Naive thymus-derived CD4-positive, alpha-beta T cell (primary cell): Measurements from ENCODE around the gene PTPRT. TPM values are rescaled to one million over a fixed set of nuclear protein-coding genes. Genes with fewer than 3 reads are reported as not detected.

Experiments
- ATAC-seq: fragments of 150-1000 bp; cut with Tn5 transposase; 2 replicates; pipeline ENCODE4 v1.10.0; 2021; ENCODE audit warnings: mild to moderate bottlenecking, moderate library complexity
- CTCF ChIA-PET: fragments of 350-600 bp; sonication (Branson Sonifier 250); formaldehyde crosslinking; loops from one replicate; lab custom pipeline; 2021; ENCODE audit warnings: antibody characterized with exemption; lab: Charles Lee
- POLR2A ChIA-PET: fragments of 350-600 bp; sonication (Branson Sonifier 250); formaldehyde crosslinking; loops from one replicate; lab custom pipeline; 2021; ENCODE audit warnings: antibody characterized with exemption, inconsistent platforms; lab: Charles Lee
- DNase-seq, 9 donors: peaks; one replicate each; pipeline versions ENCODE4 v3.0.0 to v3.0.0-alpha.2; 2020 to 2022; ENCODE audit warnings: mixed read lengths in 1 of 9
- H3K27ac ChIP-seq: one replicate; pipeline ENCODE4 v1.7.0; 2013; ENCODE audit warnings: mild to moderate bottlenecking, low read depth, low read length, moderate library complexity
- H3K27me3 ChIP-seq, 2 donors: one replicate each; pipeline ENCODE4 v1.7.0; 2013; ENCODE audit warnings: low read length in 2 of 2, mild to moderate bottlenecking in 2 of 2, moderate library complexity in 2 of 2; ENCODE audit not compliant: control insufficient read depth in 2 of 2, insufficient read depth in 2 of 2
- H3K36me3 ChIP-seq, 3 experiments: 1 replicate in 2 of 3; 2 replicates in 1 of 3; pipeline ENCODE4 v1.7.0; 2013; ENCODE audit warnings: low read length in 3 of 3, mild to moderate bottlenecking in 3 of 3, moderate library complexity in 1 of 3; ENCODE audit not compliant: insufficient read depth in 3 of 3, control insufficient read depth in 2 of 3
- H3K4me1 ChIP-seq, 2 donors: one replicate each; pipeline ENCODE4 v1.7.0; 2013; ENCODE audit warnings: low read length in 2 of 2, mild to moderate bottlenecking in 2 of 2, moderate library complexity in 1 of 2; ENCODE audit not compliant: control insufficient read depth in 2 of 2, insufficient read depth in 2 of 2
- H3K4me3 ChIP-seq: 2 replicates; pipeline ENCODE4 v1.7.0; 2013; ENCODE audit warnings: mild to moderate bottlenecking, low read length
- H3K9me3 ChIP-seq, 3 experiments: 1 replicate in 2 of 3; 2 replicates in 1 of 3; pipeline ENCODE4 v1.7.0; 2013; ENCODE audit warnings: low read length in 3 of 3; ENCODE audit not compliant: control insufficient read depth in 2 of 3
- H3K27ac Mint-ChIP-seq, 9 donors: one replicate each; pipeline ENCODE4 v1.8.0; 2020 to 2022; ENCODE audit warnings: mixed read lengths in 9 of 9, mild to moderate bottlenecking in 8 of 9, moderate library complexity in 5 of 9, inconsistent platforms in 2 of 9
- H3K27me3 Mint-ChIP-seq, 5 donors: one replicate each; pipeline ENCODE4 v1.8.0; 2021 to 2022; ENCODE audit warnings: mixed read lengths in 5 of 5, mild to moderate bottlenecking in 1 of 5
- H3K36me3 Mint-ChIP-seq, 5 donors: one replicate each; pipeline ENCODE4 v1.8.0; 2020 to 2022; ENCODE audit warnings: mixed read lengths in 5 of 5, mild to moderate bottlenecking in 3 of 5, inconsistent platforms in 1 of 5
- H3K4me1 Mint-ChIP-seq, 7 donors: one replicate each; pipeline ENCODE4 v1.8.0; 2020 to 2022; ENCODE audit warnings: mixed read lengths in 7 of 7, mild to moderate bottlenecking in 3 of 7, inconsistent platforms in 1 of 7
- H3K4me3 Mint-ChIP-seq, 10 donors: one replicate each; pipeline ENCODE4 v1.8.0; 2020 to 2022; ENCODE audit warnings: mild to moderate bottlenecking in 10 of 10, mixed read lengths in 10 of 10, moderate library complexity in 6 of 10, inconsistent platforms in 2 of 10
- H3K9me3 Mint-ChIP-seq, 11 donors: one replicate each; pipeline ENCODE4 v1.8.0; 2020 to 2022; ENCODE audit warnings: mixed read lengths in 11 of 11, mild to moderate bottlenecking in 4 of 11, inconsistent platforms in 1 of 11, moderate library complexity in 1 of 11
- intact Hi-C, 2 donors: fragments of 100-400 bp; cut with micrococcal nuclease; formaldehyde crosslinking; loops; one replicate each; pipeline ENCODE4 v1.15.1; 2023
- polyA plus RNA-seq, 2 donors: library from polyadenylated mRNA; unstranded; fragments of 300-500 nt; fragmentation: Illumina TruSeq; gene quantifications; one replicate each; pipeline ENCODE4 v1.2.3, GENCODE V29; 2021
- total RNA-seq, 6 experiments: library from RNA in 5 of 6; stranded (reverse) in 5 of 6; gene quantifications; 1 replicate in 5 of 6; 2 replicates in 1 of 6; pipeline ENCODE4 v1.2.3 and lab custom pipeline; 2021 to 2026

Gene PTPRT
- total and polyA plus RNA-seq, 7 experiments from 2014 or later, result not detected

- H3K9me3 ChIP-seq, result no peaks in the 10 kb centered on the region
- intact Hi-C loops, result no loop called here
- no peak overlapping the region for H3K4me3 Mint-ChIP-seq
- no peak overlapping the region for H3K27ac Mint-ChIP-seq
- POLR2A ChIA-PET, result no interaction called here
- H3K27me3 Mint-ChIP-seq, result peaks cover 0 to 21% (median 5%) of the 10 kb centered on the region in 5 donors
- H3K4me3 ChIP-seq, result no peak overlapping the region
- H3K4me1 ChIP-seq, result no peaks in the 10 kb centered on the region
- H3K36me3 Mint-ChIP-seq, result no peaks in the 10 kb centered on the region
- H3K27me3 ChIP-seq, result no peaks in the 10 kb centered on the region
- ATAC-seq (no peak), DNase-seq (no peak)
- H3K27ac ChIP-seq, result no peak overlapping the region
- H3K9me3 Mint-ChIP-seq, result peaks cover 0 to 5% (median 0%) of the 10 kb centered on the region in 11 donors
- no peaks in the 10 kb centered on the region for H3K36me3 ChIP-seq
- H3K4me1 Mint-ChIP-seq, result no peaks in the 10 kb centered on the region
- CTCF ChIA-PET, result no interaction called here
These were observed 11.6 kb downstream of the PTPRT start for GRCh38 chr20:43178080-43178479.

- peaks cover 0 to 8% (median 0%) of the 10 kb centered on the region in 11 donors for H3K9me3 Mint-ChIP-seq
- intact Hi-C loops, result no loop called here
- no peak for DNase-seq
- no peaks in the 10 kb centered on the region for H3K36me3 Mint-ChIP-seq
- Histone ChIP-seq H3K36me3 (no peaks in the 10 kb centered on the region), H3K4me3 (no peak overlapping the region), H3K27ac (no peak overlapping the region), H3K27me3 (no peaks in the 10 kb centered on the region), H3K9me3 (no peaks in the 10 kb centered on the region), H3K4me1 (no peaks in the 10 kb centered on the region)
- H3K27ac Mint-ChIP-seq, result no peak overlapping the region
- H3K27me3 Mint-ChIP-seq, result peaks cover 0 to 35% (median 13%) of the 10 kb centered on the region in 5 donors
- ChIA-PET CTCF (no interaction called here), POLR2A (no interaction called here)
- no peak overlapping the region for H3K4me3 Mint-ChIP-seq
- H3K4me1 Mint-ChIP-seq, result no peaks in the 10 kb centered on the region
- no peak for ATAC-seq
These were observed 13.0 kb downstream of the PTPRT start for GRCh38 chr20:43176726-43177125.

- intact Hi-C loops, result no loop called here
- Mint-ChIP-seq H3K27ac (no peak overlapping the region), H3K27me3 (peaks cover 0 to 24% (median 13%) of the 10 kb centered on the region in 5 donors), H3K4me1 (no peaks in the 10 kb centered on the region), H3K36me3 (no peaks in the 10 kb centered on the region), H3K9me3 (peaks cover 0 to 5% (median 0%) of the 10 kb centered on the region in 11 donors), H3K4me3 (no peak overlapping the region)
- DNase-seq (no peak), ATAC-seq (no peak)
- Histone ChIP-seq H3K4me1 (no peaks in the 10 kb centered on the region), H3K36me3 (no peaks in the 10 kb centered on the region), H3K27me3 (no peaks in the 10 kb centered on the region), H3K27ac (no peak overlapping the region), H3K9me3 (no peaks in the 10 kb centered on the region), H3K4me3 (no peak overlapping the region)
- ChIA-PET POLR2A (no interaction called here), CTCF (no interaction called here)
These were observed 17.8 kb downstream of the PTPRT start for GRCh38 chr20:43171930-43172329.

GRCh38 chr20:43170771-43171170 is 18.9 kb downstream of the PTPRT start:
- intact Hi-C loops, result no loop called here

GRCh38 chr20:43167615-43168014 is 22.1 kb downstream of the PTPRT start:
- DNase-seq, result no peak
- Mint-ChIP-seq H3K27me3 (peaks cover 0 to 17% (median 9%) of the 10 kb centered on the region in 5 donors), H3K36me3 (no peaks in the 10 kb centered on the region), H3K4me1 (no peaks in the 10 kb centered on the region), H3K4me3 (no peak overlapping the region), H3K9me3 (peaks cover 0 to 8% (median 0%) of the 10 kb centered on the region in 11 donors), H3K27ac (no peak overlapping the region)
- ChIA-PET POLR2A (no interaction called here), CTCF (no interaction called here)
- no peaks in the 10 kb centered on the region for H3K27me3 ChIP-seq
- no peak for ATAC-seq
- intact Hi-C loops, result no loop called here
- H3K27ac ChIP-seq, result no peak overlapping the region
- H3K36me3 ChIP-seq, result no peaks in the 10 kb centered on the region
- no peaks in the 10 kb centered on the region for H3K4me1 ChIP-seq
- H3K4me3 ChIP-seq, result no peak overlapping the region
- H3K9me3 ChIP-seq, result no peaks in the 10 kb centered on the region

More at GRCh38 chr20:43170771-43171170, 18.9 kb downstream of the PTPRT start:
- Mint-ChIP-seq H3K4me3 (no peak overlapping the region), H3K27me3 (peaks cover 0 to 19% (median 12%) of the 10 kb centered on the region in 5 donors), H3K9me3 (peaks cover 0 to 2% (median 0%) of the 10 kb centered on the region in 11 donors), H3K36me3 (no peaks in the 10 kb centered on the region), H3K27ac (no peak overlapping the region), H3K4me1 (no peaks in the 10 kb centered on the region)
- no peak for DNase-seq
- ATAC-seq, result no peak
- ChIA-PET POLR2A (no interaction called here), CTCF (no interaction called here)
- H3K36me3 ChIP-seq, result no peaks in the 10 kb centered on the region
- no peaks in the 10 kb centered on the region for H3K9me3 ChIP-seq
- no peaks in the 10 kb centered on the region for H3K27me3 ChIP-seq
- no peak overlapping the region for H3K27ac ChIP-seq
- H3K4me1 ChIP-seq, result no peaks in the 10 kb centered on the region
- no peak overlapping the region for H3K4me3 ChIP-seq

- Histone ChIP-seq H3K4me1 (no peaks in the 10 kb centered on the region), H3K4me3 (no peak overlapping the region), H3K36me3 (no peaks in the 10 kb centered on the region), H3K27ac (no peak overlapping the region), H3K27me3 (no peaks in the 10 kb centered on the region), H3K9me3 (no peaks in the 10 kb centered on the region)
- H3K27me3 Mint-ChIP-seq, result peaks cover 0 to 11% (median 4%) of the 10 kb centered on the region in 5 donors
- CTCF ChIA-PET, result no interaction called here
- no peak for ATAC-seq
- H3K4me3 Mint-ChIP-seq, result no peak overlapping the region
- no peak overlapping the region for H3K27ac Mint-ChIP-seq
- no peaks in the 10 kb centered on the region for H3K4me1 Mint-ChIP-seq
- no peaks in the 10 kb centered on the region for H3K36me3 Mint-ChIP-seq
- DNase-seq, result no peak
- intact Hi-C loops, result no loop called here
- POLR2A ChIA-PET, result no interaction called here
- H3K9me3 Mint-ChIP-seq, result peaks cover 0 to 8% (median 0%) of the 10 kb centered on the region in 11 donors
These were observed 22.7 kb downstream of the PTPRT start for GRCh38 chr20:43167021-43167420.

- Mint-ChIP-seq H3K27ac (no peak overlapping the region), H3K4me1 (no peaks in the 10 kb centered on the region), H3K9me3 (peaks cover 0 to 8% (median 0%) of the 10 kb centered on the region in 11 donors), H3K36me3 (no peaks in the 10 kb centered on the region), H3K4me3 (no peak overlapping the region), H3K27me3 (peaks cover 0 to 8% (median 4%) of the 10 kb centered on the region in 5 donors)
- H3K9me3 ChIP-seq, result no peaks in the 10 kb centered on the region
- H3K27ac ChIP-seq, result no peak overlapping the region
- ChIA-PET POLR2A (no interaction called here), CTCF (no interaction called here)
- H3K36me3 ChIP-seq, result no peaks in the 10 kb centered on the region
- intact Hi-C loops, result no loop called here
- H3K27me3 ChIP-seq, result no peaks in the 10 kb centered on the region
- ATAC-seq (no peak), DNase-seq (no peak)
- no peak overlapping the region for H3K4me3 ChIP-seq
- H3K4me1 ChIP-seq, result no peaks in the 10 kb centered on the region
These were observed 24.1 kb downstream of the PTPRT start for GRCh38 chr20:43165611-43166010.
